GM21723 (cell line): ENCODE data around the gene GADD45A.

Experiments used
- ATAC-seq: cut with Tn5 transposase; IDR thresholded peaks from one replicate; pipeline ENCODE4 v1.9.1; 2021; ENCODE audit warnings: mild to moderate bottlenecking, moderate library complexity; ENCODE audit not compliant: unreplicated experiment

Gene GADD45A

DNA sequence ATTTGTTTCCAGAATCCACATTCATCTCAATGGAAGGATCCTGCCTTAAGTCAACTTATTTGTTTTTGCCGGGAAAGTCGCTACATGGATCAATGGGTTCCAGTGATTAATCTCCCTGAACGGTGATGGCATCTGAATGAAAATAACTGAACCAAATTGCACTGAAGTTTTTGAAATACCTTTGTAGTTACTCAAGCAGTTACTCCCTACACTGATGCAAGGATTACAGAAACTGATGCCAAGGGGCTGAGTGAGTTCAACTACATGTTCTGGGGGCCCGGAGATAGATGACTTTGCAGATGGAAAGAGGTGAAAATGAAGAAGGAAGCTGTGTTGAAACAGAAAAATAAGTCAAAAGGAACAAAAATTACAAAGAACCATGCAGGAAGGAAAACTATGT, 2.6 kb downstream of the GADD45A start:
- ATAC-seq = no peak

- ATAC-seq = no peak
Observed at GRCh38 chr1:67688526-67689219, 3.7 kb downstream of the GADD45A start.

DNA sequence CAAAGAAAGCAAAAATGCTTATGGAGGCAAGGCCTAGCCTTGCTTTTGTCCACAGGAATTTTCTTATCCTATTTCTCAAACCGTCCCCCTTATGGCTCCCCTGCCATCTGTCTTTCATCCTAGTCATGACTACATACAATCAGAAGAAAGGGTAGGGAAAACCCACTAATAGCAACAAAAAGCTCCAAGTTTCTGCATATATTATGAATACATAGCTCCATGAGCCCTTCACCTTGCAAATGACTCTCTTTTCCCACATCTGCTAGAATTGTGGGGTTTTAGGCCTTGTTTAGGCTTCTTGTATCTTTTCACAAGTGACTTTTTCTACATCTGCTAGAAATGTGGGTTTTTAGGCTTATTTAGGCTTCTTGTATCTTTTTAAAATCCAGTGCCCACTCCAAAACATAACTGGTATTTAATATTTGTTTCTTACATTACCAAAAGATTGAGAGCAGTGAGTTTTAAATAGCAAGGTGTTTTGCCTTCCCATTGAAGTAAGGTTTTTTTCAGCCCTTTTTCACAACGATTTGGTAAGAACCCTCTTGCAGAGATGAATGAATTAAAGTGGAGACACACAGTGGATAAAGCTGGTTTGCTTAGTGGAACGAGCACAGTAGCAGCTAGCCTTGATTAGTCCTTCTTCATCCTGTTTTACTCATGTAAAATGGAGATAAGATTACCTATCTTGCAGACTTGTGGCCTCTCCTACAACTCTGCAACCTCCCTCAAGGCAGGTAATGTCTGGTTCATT, 4.4 kb downstream of the GADD45A start:
- ATAC-seq = no peak

- ATAC-seq = no peak
Observed at GRCh38 chr1:67690018-67690363, 5.0 kb downstream of the GADD45A start.

DNA sequence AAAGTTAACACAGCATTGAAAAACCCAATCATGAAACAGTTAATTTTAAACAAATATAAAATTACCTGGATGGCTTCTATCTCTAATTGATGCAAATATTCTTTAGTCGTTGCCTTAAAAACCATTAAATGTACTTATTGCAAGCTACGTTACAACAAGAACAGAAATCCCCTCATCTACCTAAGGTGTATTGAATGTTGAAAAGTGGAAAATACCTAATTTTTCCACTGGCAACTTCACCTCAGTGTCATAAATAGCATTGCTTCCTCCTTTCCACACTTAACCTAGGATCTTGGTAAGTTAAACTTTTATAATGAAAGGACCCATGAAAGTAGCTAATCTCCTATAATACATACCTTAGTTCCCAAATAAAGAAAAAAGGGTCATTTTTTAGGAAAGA, 5.4 kb downstream of the GADD45A start:
- no peak for ATAC-seq

DNA sequence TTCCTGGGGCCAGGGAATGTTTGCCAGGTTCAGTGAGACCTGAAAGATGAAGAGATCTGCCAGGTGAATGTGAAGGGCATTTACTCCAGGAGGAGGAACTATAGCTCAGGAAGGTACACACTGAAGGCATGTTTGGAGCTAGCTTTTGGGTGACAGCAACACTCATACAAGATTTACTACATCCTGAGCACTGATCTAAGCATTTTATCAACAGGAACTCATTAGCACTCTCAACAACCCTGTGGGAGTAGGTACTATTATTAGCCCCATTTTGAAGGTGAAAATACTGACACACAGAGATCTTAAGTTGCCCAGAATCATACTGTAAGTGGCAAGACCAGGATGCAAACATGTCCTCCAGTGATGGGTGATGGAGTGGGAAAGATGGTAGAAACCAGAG, 6.7 kb downstream of the GADD45A start:
- ATAC-seq = no peak

GRCh38 chr1:67695963-67696362, 11.0 kb downstream of the GADD45A start:
- ATAC-seq = no peak

DNA sequence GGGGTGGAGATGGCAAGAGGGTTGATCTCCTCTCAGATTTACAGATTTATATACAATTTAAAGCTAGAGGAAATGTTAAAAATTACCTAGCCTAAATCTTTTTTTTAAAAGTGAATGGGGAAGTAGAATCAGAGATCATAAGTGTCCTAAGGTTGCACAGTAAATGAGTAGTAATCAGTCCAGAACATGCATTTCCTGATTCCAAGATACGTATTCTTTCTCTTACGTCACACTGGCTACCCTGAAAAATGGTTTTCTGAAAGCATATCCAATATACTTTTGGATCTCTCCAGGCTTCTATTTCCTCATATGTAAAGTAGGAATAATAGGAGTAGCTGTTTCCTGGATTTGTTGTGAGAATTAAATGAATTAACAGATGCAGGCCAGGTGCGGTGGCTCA, 11.7 kb downstream of the GADD45A start:
- ATAC-seq = no peak

- no peak for ATAC-seq
Observed at GRCh38 chr1:67700220-67700619, 15.2 kb downstream of the GADD45A start.

DNA sequence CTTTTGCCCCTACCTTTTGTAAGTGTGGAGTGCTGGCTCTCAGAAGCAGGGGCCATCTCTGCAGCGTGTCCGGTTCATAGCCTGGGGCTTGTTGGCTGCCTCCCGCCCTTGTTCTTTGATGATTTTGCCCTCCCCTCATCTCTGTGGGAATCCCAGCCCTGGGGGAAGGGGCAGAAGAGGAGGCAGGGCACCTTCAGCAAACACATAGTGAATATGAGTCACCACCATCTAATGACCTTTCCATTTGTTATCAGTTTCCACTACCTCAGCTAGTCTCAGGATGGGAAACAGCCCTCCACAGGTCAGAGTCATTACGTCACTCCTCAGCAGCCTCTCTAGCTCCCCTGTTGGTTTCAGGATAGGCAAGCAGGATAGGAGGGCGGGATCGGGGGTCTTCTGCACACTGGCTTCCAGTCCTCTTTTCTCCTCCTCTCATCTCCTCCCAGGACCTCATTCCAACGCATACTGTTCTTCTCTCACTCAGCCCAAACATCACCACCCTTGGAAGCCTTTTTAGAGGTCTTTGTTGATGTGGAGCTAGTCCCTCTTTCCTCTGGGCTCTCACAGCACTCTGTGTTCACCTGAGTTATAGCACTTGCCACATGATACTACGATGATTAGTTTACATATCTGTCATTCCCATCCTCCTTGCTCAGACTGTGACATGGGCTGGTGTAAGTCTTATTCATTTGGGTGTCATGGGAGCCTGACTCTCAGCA, 15.8 kb downstream of the GADD45A start:
- no peak for ATAC-seq

DNA sequence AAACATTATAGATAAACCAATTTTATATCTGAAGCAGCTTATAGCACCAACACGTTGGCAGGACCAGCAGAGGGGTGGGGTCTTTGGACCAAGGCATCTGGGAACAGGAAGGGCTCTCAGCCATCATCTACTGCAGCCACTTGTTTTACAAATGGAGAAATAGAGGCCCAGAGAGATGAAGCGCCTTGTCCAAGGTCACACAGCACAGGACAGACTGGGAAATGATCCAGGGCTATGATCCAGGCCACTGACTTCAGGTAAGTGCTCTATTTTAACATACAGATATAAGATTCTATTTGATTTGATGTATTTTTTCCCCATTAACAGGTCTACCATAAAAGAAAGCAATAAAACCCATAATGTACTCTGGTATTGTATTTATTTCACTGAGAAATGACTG, 16.9 kb downstream of the GADD45A start:
- ATAC-seq = no peak

GRCh38 chr1:67704351-67704750, 19.4 kb downstream of the GADD45A start:
- ATAC-seq = no peak

- no peak for ATAC-seq
Observed at GRCh38 chr1:67705735-67706453, 20.9 kb downstream of the GADD45A start.

- no peak for ATAC-seq
Observed at GRCh38 chr1:67708606-67709005, 23.6 kb downstream of the GADD45A start.

GRCh38 chr1:67710417-67710816, 25.4 kb downstream of the GADD45A start:
- no peak for ATAC-seq

DNA sequence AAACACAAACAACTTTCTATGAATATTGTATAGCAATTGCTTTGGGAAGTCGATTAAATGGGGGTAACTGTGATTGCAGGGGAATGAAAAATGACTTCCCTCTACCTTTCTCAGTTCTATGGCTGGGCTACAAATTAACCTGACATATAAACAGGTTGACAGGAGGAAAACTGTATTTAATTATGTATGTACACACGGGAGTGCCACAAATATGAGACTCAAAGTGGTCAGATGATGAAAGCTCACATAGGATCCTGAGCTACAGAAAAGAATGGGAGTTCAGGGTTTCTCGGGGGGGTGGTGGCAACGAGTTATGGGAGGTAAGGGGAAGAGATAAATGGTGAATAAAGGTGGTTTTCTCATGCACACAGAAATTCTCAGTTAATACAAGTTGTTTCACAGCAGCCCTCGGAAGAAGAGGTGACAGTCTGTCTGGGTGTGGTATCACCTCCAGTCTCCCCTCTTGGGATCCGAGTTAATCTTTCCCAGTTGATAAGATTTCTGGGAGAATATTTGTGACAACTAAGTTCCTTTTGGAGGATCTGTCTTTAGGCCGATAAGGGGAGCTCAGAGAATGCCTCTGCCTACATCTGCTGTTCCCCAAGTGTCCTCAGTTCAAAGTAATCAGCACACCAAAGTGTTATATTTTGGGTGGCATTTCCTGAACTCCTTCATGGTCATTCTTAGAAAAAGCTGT, 26.3 kb downstream of the GADD45A start:
- no peak for ATAC-seq

DNA sequence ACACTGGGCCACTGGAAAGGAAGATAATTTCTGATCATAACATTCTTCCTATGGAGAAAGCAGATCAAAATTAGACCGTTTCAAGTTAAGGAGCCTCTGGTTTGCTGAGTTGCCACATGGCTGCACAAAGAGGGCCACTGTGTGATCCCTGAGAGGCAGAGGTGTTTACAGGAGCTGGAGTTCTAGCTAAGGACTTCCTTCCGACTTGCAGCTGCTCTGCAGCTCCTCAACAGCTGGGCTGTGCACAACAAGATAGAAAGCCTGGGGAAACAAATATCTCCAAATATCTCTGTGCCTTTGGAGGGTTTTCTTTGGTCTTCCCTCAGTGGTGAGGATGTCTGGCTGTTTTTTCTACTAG, 26.8 kb downstream of the GADD45A start:
- ATAC-seq = no peak

- no peak for ATAC-seq
Observed at GRCh38 chr1:67713057-67713846, 28.3 kb downstream of the GADD45A start.

DNA sequence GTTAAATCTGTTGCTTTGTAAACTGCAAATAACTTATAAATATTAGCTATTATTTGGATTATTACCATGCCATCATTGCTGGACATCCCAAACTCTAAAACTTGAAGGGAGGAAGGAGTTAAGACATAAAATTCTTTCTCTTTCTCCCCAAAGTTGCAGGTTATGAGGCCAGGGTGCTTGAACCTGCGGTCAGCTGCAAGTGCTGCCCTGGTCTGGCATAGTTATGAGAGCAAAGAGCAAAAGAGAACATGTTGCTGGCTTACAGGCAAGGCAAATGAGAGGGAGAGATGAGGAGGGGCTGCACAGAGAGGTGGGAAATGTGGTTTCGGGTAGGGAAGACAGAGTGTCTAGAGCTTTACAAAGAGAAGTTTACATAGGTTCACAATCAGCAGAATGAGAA, 30.8 kb downstream of the GADD45A start:
- ATAC-seq = no peak

DNA sequence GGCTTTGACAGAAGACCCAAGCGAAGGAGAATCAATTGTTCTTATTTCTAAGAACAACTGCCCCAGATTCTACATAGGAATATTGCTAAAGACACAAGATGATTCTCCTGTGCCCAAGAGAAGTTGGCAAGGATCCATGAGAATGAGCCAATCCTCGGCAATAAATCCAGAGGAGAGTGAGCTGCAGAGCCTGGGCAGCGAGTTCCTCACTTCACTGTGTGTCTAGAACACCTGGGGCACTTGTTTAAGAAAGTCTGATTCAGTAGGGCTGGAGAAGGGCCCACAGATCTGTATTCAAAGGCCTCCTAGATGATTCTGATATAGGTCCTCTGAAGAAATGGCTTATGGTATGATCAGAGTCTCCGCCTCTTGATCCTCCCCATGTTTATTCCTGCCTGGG, 31.8 kb downstream of the GADD45A start:
- ATAC-seq = no peak
